Measurements from ENCODE around the gene DSTN. TPM values are rescaled to one million over a fixed set of nuclear protein-coding genes. Genes with fewer than 3 reads are reported as not detected.

DSTN gene
- total and polyA plus RNA-seq, 10 donors = 62.0 to 157 (median 98.5) TPM

GRCh38 chr20:17571153-17571527 is 1.3 kb downstream of the DSTN start:
- WGBS, 5 donors = 20 to 29% (median 21%) methylated on average over 6 of the region's 6 CpGs
- Histone ChIP-seq H3K9me3 (peaks cover 0 to 7% (median 0%) of the 10 kb centered on the region in 8 donors), H3K27me3 (replicated peaks in 1 of 7) (peaks cover 0 to 15% (median 0%) of the 10 kb centered on the region in 7 donors), H3K4me3 (peak overlapping the region; percentile 86 to 100 (median 97)), H3K36me3 (no peaks in the 10 kb centered on the region), H3K4me1 (peaks cover 8 to 59% (median 28%) of the 10 kb centered on the region in 6 donors), H3K27ac (peak overlapping the region in 6 of 8 donors; percentile 91 to 97 (median 96))
- intact Hi-C loops (cut with DNase I; ENCODE audit: low total_unique reads) = no loop called here
- DNase-seq = no peak
- TF ChIP-seq CTCF (IDR thresholded peaks at IDR 0.05 in 8 of 11, conservative IDR thresholded peaks at IDR 0.05 in 3 of 11) (no peak), POLR2AphosphoS5 (IDR thresholded peaks at IDR 0.05) (no peak), POLR2A (IDR thresholded peaks at IDR 0.05) (no peak)

- no peak for TF ChIP-seq POLR2AphosphoS5 (IDR thresholded peaks at IDR 0.05)
- TF ChIP-seq POLR2A (IDR thresholded peaks at IDR 0.05) = no peak
- no peak for TF ChIP-seq CTCF (IDR thresholded peaks at IDR 0.05 in 8 of 11, conservative IDR thresholded peaks at IDR 0.05 in 3 of 11)
- no peak for DNase-seq
- intact Hi-C loops (cut with DNase I; ENCODE audit: low total_unique reads) = no loop called here
- H3K27me3 ChIP-seq (replicated peaks in 1 of 7) = peaks cover 0 to 15% (median 0%) of the 10 kb centered on the region in 7 donors
- WGBS, 5 donors = 63 to 73% (median 69%) methylated on average over 7 of the region's 7 CpGs
- H3K9me3 ChIP-seq = no peaks in the 10 kb centered on the region
- H3K36me3 ChIP-seq = no peaks in the 10 kb centered on the region
- H3K4me3 ChIP-seq = peak overlapping the region in 1 of 8 donors; percentile 96
- H3K27ac ChIP-seq = no peak overlapping the region
- H3K4me1 ChIP-seq = peaks cover 11 to 59% (median 28%) of the 10 kb centered on the region in 6 donors
Measured at GRCh38 chr20:17572034-17572638, 2.3 kb downstream of the DSTN start.

GRCh38 chr20:17573463-17573862 is 3.6 kb downstream of the DSTN start:
- H3K4me3 ChIP-seq = no peak overlapping the region
- no peaks in the 10 kb centered on the region for H3K9me3 ChIP-seq
- H3K36me3 ChIP-seq = no peaks in the 10 kb centered on the region
- H3K4me1 ChIP-seq = peaks cover 11 to 54% (median 27%) of the 10 kb centered on the region in 6 donors
- H3K27ac ChIP-seq = no peak overlapping the region
- 84 to 94% (median 93%) methylated on average over 3 of the region's 3 CpGs for WGBS, 5 donors
- intact Hi-C loops (cut with DNase I; ENCODE audit: low total_unique reads) = no loop called here
- H3K27me3 ChIP-seq (replicated peaks in 1 of 7) = peaks cover 0 to 9% (median 0%) of the 10 kb centered on the region in 7 donors
- DNase-seq = no peak
- no peak for TF ChIP-seq POLR2A (IDR thresholded peaks at IDR 0.05)
- TF ChIP-seq POLR2AphosphoS5 (IDR thresholded peaks at IDR 0.05) = no peak
- no peak for TF ChIP-seq CTCF (IDR thresholded peaks at IDR 0.05 in 8 of 11, conservative IDR thresholded peaks at IDR 0.05 in 3 of 11)

GRCh38 chr20:17576215-17576614 is 6.3 kb downstream of the DSTN start:
- H3K9me3 ChIP-seq = no peaks in the 10 kb centered on the region
- WGBS, 5 donors = 75 to 88% (median 84%) methylated on average over 8 of the region's 8 CpGs
- H3K36me3 ChIP-seq = no peaks in the 10 kb centered on the region
- no peak for DNase-seq
- TF ChIP-seq POLR2AphosphoS5 (IDR thresholded peaks at IDR 0.05) = no peak
- TF ChIP-seq POLR2A (IDR thresholded peaks at IDR 0.05) = no peak
- no peak for TF ChIP-seq CTCF (IDR thresholded peaks at IDR 0.05 in 8 of 11, conservative IDR thresholded peaks at IDR 0.05 in 3 of 11)
- H3K27ac ChIP-seq = no peak overlapping the region
- H3K27me3 ChIP-seq (replicated peaks in 1 of 7) = no peaks in the 10 kb centered on the region
- no peak overlapping the region for H3K4me3 ChIP-seq
- H3K4me1 ChIP-seq = peaks cover 7 to 52% (median 20%) of the 10 kb centered on the region in 6 donors
- intact Hi-C loops (cut with DNase I; ENCODE audit: low total_unique reads) = no loop called here
